Neural cell (in vitro differentiated cells): ENCODE results near the gene ADAMTS14. TPM values are rescaled to one million over a fixed set of nuclear protein-coding genes. Genes with fewer than 3 reads are reported as not detected.

ENCODE experiments used
- H2AFZ ChIP-seq: fragments of 200-600, 300-800 bp; sonication (generic), shearing (Covaris generic); 2 replicates; pipeline ENCODE4 v1.6.0; 2014; ENCODE audit warnings: low read depth, mild to moderate bottlenecking, antibody characterized with exemption, low read length, moderate library complexity
- H3F3A ChIP-seq: fragments of 200-600 bp; shearing (Covaris generic); 2 replicates; pipeline ENCODE4 v1.6.1; 2016; ENCODE audit warnings: mild to moderate bottlenecking, moderate library complexity, mixed read lengths, antibody characterized with exemption, low read length; ENCODE audit not compliant: insufficient read depth, poor library complexity, severe bottlenecking
- H3K27ac ChIP-seq: fragments of 200-600, 300-800 bp; sonication (generic), shearing (Covaris generic); 2 replicates; pipeline ENCODE4 v1.5.1; 2014; ENCODE audit warnings: mild to moderate bottlenecking, low read length, moderate library complexity
- H3K27me3 ChIP-seq: fragments of 300-800, 200-600 bp; sonication (generic), shearing (Covaris generic); 2 replicates; pipeline ENCODE4 v1.6.0; 2014; ENCODE audit warnings: mild to moderate bottlenecking, low read depth, low read length, moderate library complexity; ENCODE audit not compliant: insufficient read depth
- H3K36me3 ChIP-seq: fragments of 300-800, 200-600 bp; sonication (generic), shearing (Covaris generic); 2 replicates; pipeline ENCODE4 v1.5.1; 2014; ENCODE audit warnings: mild to moderate bottlenecking, antibody characterized with exemption, low read length, moderate library complexity; ENCODE audit not compliant: insufficient read depth
- H3K4me2 ChIP-seq: fragments of 300-800, 200-600 bp; sonication (generic), shearing (Covaris generic); 2 replicates; pipeline ENCODE4 v1.6.0; 2014; ENCODE audit warnings: mild to moderate bottlenecking, low read length
- H3K4me3 ChIP-seq: fragments of 300-800, 200-600 bp; sonication (generic), shearing (Covaris generic); 2 replicates; pipeline ENCODE4 v1.5.1; 2014; ENCODE audit warnings: mild to moderate bottlenecking, low read length, moderate library complexity
- H3K79me2 ChIP-seq: fragments of 200-600 bp; shearing (Covaris generic); replicated peaks from 2 replicates; pipeline ENCODE4 v1.6.0; 2014; ENCODE audit warnings: mild to moderate bottlenecking, low read length, moderate library complexity; ENCODE audit not compliant: insufficient read depth
- H3K9ac ChIP-seq: fragments of 300-800, 200-600 bp; sonication (generic), shearing (Covaris generic); 2 replicates; pipeline ENCODE4 v1.6.1; 2016; ENCODE audit warnings: mild to moderate bottlenecking, low read length, mixed read lengths
- H3K9me2 ChIP-seq: fragments of 200-600 bp; shearing (Covaris generic); 2 replicates; pipeline ENCODE4 v1.6.1; 2016; ENCODE audit warnings: mild to moderate bottlenecking, low read length, mixed read lengths; ENCODE audit not compliant: insufficient read depth
- H3K9me3 ChIP-seq: fragments of 200-600, 300-800 bp; sonication (generic), shearing (Covaris generic); 2 replicates; pipeline ENCODE4 v1.6.1; 2016; ENCODE audit warnings: mild to moderate bottlenecking, mixed run types, low read length, moderate library complexity, mixed read lengths
- H4K20me1 ChIP-seq: fragments of 200-600 bp; shearing (Covaris generic); 2 replicates; pipeline ENCODE4 v1.6.1; 2016; ENCODE audit warnings: mild to moderate bottlenecking, mixed run types; ENCODE audit not compliant: insufficient read depth
- CTCF ChIP-seq: fragments of 450-650 bp; IDR thresholded peaks from 2 replicates; pipeline ENCODE4 v1.5.1; 2014; ENCODE audit warnings: antibody characterized with exemption, mild to moderate bottlenecking, moderate library complexity; ENCODE audit not compliant: poor library complexity, severe bottlenecking
- EP300 ChIP-seq: fragments of 450-650 bp; conservative IDR thresholded peaks from 2 replicates; pipeline ENCODE4 v1.6.1; 2014; ENCODE audit warnings: antibody characterized with exemption, mild to moderate bottlenecking, moderate library complexity; ENCODE audit not compliant: poor library complexity, severe bottlenecking
- EZH2 ChIP-seq: fragments of 200-600, 300-800 bp; shearing (Covaris generic), sonication (generic); IDR thresholded peaks from 2 replicates; pipeline ENCODE4 v1.6.1; 2014; ENCODE audit warnings: antibody characterized with exemption, low read length, borderline replicate concordance, mild to moderate bottlenecking; ENCODE audit not compliant: insufficient read depth, poor library complexity, severe bottlenecking
- MXI1 ChIP-seq: fragments of 450-650 bp; conservative IDR thresholded peaks from 2 replicates; pipeline ENCODE4 v1.6.1; 2014; ENCODE audit warnings: antibody characterized with exemption, mild to moderate bottlenecking; ENCODE audit not compliant: poor library complexity, severe bottlenecking
- POLR2AphosphoS5 ChIP-seq: IDR thresholded peaks from 2 replicates; pipeline ENCODE4 v1.6.1; 2012
- RAD21 ChIP-seq: fragments of 450-650 bp; conservative IDR thresholded peaks from 2 replicates; pipeline ENCODE4 v1.6.1; 2014; ENCODE audit warnings: antibody characterized with exemption, mild to moderate bottlenecking, moderate library complexity
- REST ChIP-seq: IDR thresholded peaks from 2 replicates; pipeline ENCODE4 v1.6.1; 2012; ENCODE audit warnings: borderline replicate concordance
- SMC3 ChIP-seq: fragments of 450-650 bp; conservative IDR thresholded peaks from 2 replicates; pipeline ENCODE4 v1.6.1; 2014; ENCODE audit warnings: antibody characterized with exemption, mild to moderate bottlenecking, moderate library complexity; ENCODE audit not compliant: poor library complexity
- TAF1 ChIP-seq: IDR thresholded peaks from 2 replicates; pipeline ENCODE4 v1.6.1; 2012; ENCODE audit warnings: low read depth
- polyA plus RNA-seq: library from polyadenylated mRNA; depleted of rRNA; stranded (reverse); fragments of >200 nt; gene quantifications from 2 replicates; pipeline ENCODE4 v1.2.3, GENCODE V29; 2014

The ADAMTS14 gene
- polyA plus RNA-seq, 1 donor from 2014 or later: 0.04 TPM

- no peak for TF ChIP-seq CTCF
- TF ChIP-seq RAD21: no peak
- TF ChIP-seq EP300: no peak
- TF ChIP-seq REST: no peak
- TF ChIP-seq EZH2: no peak
- no peak for TF ChIP-seq MXI1
- Histone ChIP-seq H2AFZ (no peak overlapping the region), H4K20me1 (no peaks in the 10 kb centered on the region), H3K4me3 (no peak overlapping the region), H3K27ac (no peak overlapping the region), H3K9me3 (no peaks in the 10 kb centered on the region), H3K4me2 (no peak overlapping the region), H3F3A (no peaks in the 10 kb centered on the region), H3K9me2 (no peaks in the 10 kb centered on the region), H3K79me2 (no peaks in the 10 kb centered on the region), H3K36me3 (no peaks in the 10 kb centered on the region), H3K9ac (no peak overlapping the region), H3K27me3 (no peaks in the 10 kb centered on the region)
These were observed 131.6 kb downstream of the ADAMTS14 start for GRCh38 chr10:70803775-70804420.

- Histone ChIP-seq H2AFZ (no peak overlapping the region), H3K4me2 (no peak overlapping the region), H4K20me1 (no peaks in the 10 kb centered on the region), H3K27me3 (no peaks in the 10 kb centered on the region), H3K27ac (no peak overlapping the region), H3K4me3 (no peak overlapping the region), H3K79me2 (no peaks in the 10 kb centered on the region), H3F3A (no peaks in the 10 kb centered on the region), H3K36me3 (no peaks in the 10 kb centered on the region), H3K9ac (no peak overlapping the region), H3K9me2 (no peaks in the 10 kb centered on the region), H3K9me3 (no peaks in the 10 kb centered on the region)
- no peak for TF ChIP-seq TAF1
- TF ChIP-seq EZH2: no peak
- TF ChIP-seq RAD21: no peak
- TF ChIP-seq POLR2AphosphoS5: no peak
- no peak for TF ChIP-seq EP300
- TF ChIP-seq MXI1: no peak
- TF ChIP-seq CTCF: no peak
- TF ChIP-seq REST: no peak
- TF ChIP-seq SMC3: no peak
These were observed 132.1 kb downstream of the ADAMTS14 start for GRCh38 chr10:70804421-70804808.
